Kidney (tissue), 14 donors: ENCODE measurements around the gene SEZ6L2. TPM values are rescaled to one million over a fixed set of nuclear protein-coding genes. Genes with fewer than 3 reads are reported as not detected.
"Not testable (repeated sequence)": the region's sequence is repeated elsewhere in the genome, so short reads cannot be mapped to it uniquely, and the experiment has no call there.

ENCODE experiments used
- DNase-seq, 5 donors: peaks; one replicate each; pipeline ENCODE4 v3.0.0-alpha.2; 2013 to 2020
- FAIRE-seq: peaks from 2 replicates; lab custom pipeline; 2012; peaks lifted over from hg19 to GRCh38; lab: Jason Lieb, UNC
- H3K27ac ChIP-seq, 2 donors: one replicate each; pipeline ENCODE4 v1.7.0; 2013; ENCODE audit warnings: low read depth in 2 of 2, low read length in 2 of 2, inconsistent platforms in 1 of 2
- H3K27me3 ChIP-seq: one replicate; pipeline ENCODE4 v1.7.1; 2013; ENCODE audit warnings: low read length, inconsistent platforms; ENCODE audit not compliant: control insufficient read depth, insufficient read depth
- H3K36me3 ChIP-seq, 3 donors: one replicate each; pipeline versions ENCODE4 v1.7.0 to v1.7.1; 2013; ENCODE audit warnings: low read length in 3 of 3, control low read depth in 1 of 3, inconsistent platforms in 1 of 3; ENCODE audit not compliant: insufficient read depth in 3 of 3, control insufficient read depth in 2 of 3
- H3K4me1 ChIP-seq, 3 donors: one replicate each; pipeline versions ENCODE4 v1.7.0 to v1.7.1; 2013; ENCODE audit warnings: low read length in 3 of 3, inconsistent platforms in 1 of 3, low read depth in 1 of 3; ENCODE audit not compliant: control insufficient read depth in 2 of 3, insufficient read depth in 2 of 3
- H3K4me3 ChIP-seq, 3 donors: one replicate each; pipeline versions ENCODE4 v1.7.0 to v1.8.1; 2013; ENCODE audit warnings: low read length in 3 of 3, control low read depth in 1 of 3, inconsistent platforms in 1 of 3
- H3K9ac ChIP-seq, 3 donors: one replicate each; pipeline versions ENCODE4 v1.7.0 to v1.7.1; 2013; ENCODE audit warnings: low read length in 3 of 3, control low read depth in 1 of 3, inconsistent platforms in 1 of 3
- H3K9me3 ChIP-seq, 3 donors: one replicate each; pipeline versions ENCODE4 v1.7.0 to v1.7.1; 2013; ENCODE audit warnings: low read length in 3 of 3, control low read depth in 1 of 3, inconsistent platforms in 1 of 3; ENCODE audit not compliant: control insufficient read depth in 2 of 3, insufficient read depth in 1 of 3
- CTCF ChIP-seq: IDR thresholded peaks from 3 replicates; pipeline ENCODE4 v1.5.1; 2012; ENCODE audit warnings: mild to moderate bottlenecking, moderate library complexity, borderline replicate concordance; ENCODE audit not compliant: insufficient read depth; ENCODE audit errors: extremely low read depth
- intact Hi-C: fragments of 100-400 bp; cut with DNase I; formaldehyde crosslinking; loops from one replicate; pipeline ENCODE4 v1.11.1; 2022
- polyA plus RNA-seq: library from polyadenylated mRNA; stranded (reverse); fragments of 350-450 nt; fragmentation: Illumina TruSeq; extraction: RNeasy Lipid Tissue Mini Kit (QIAGEN cat#74804); gene quantifications from one replicate; pipeline ENCODE4 v1.2.3, GENCODE V29; 2014; ENCODE audit warnings: low read depth, low replicate concordance; ENCODE audit not compliant: insufficient read depth
- total RNA-seq: library from RNA; stranded (reverse); fragmentation: NEBNext Ultra II Directional; extraction: Animal tissue kit (Norgen Biotek cat#: 25700); gene quantifications from one replicate; pipeline ENCODE4 v1.2.1, GENCODE V29; 2021
- donor health status: control.
- donor health status: control.
- donor health status: control.
- donor health status: control.
- donor health status: control.
- donor health status: DM: yes; HTN: yes; CAD: no.
- donor health status: Normal renal cell carcinoma (clear cell type).

Gene SEZ6L2
- total and polyA plus RNA-seq, 2 donors from 2014 or later, result 9.1 to 32.4 TPM

GRCh38 chr16:29911676-29912010, 12.3 kb upstream of the SEZ6L2 start:
- no peaks in the 10 kb centered on the region for H3K27me3 ChIP-seq
- intact Hi-C loops, result no loop called here
- no peak overlapping the region for H3K9ac ChIP-seq
- H3K9me3 ChIP-seq, result no peaks in the 10 kb centered on the region
- no peaks in the 10 kb centered on the region for H3K4me1 ChIP-seq
- DNase-seq, result no peak
- no peak overlapping the region for H3K4me3 ChIP-seq
- no peak for FAIRE-seq
- no peaks in the 10 kb centered on the region for H3K36me3 ChIP-seq
- TF ChIP-seq CTCF, result no peak
- H3K27ac ChIP-seq, result no peak overlapping the region

DNA sequence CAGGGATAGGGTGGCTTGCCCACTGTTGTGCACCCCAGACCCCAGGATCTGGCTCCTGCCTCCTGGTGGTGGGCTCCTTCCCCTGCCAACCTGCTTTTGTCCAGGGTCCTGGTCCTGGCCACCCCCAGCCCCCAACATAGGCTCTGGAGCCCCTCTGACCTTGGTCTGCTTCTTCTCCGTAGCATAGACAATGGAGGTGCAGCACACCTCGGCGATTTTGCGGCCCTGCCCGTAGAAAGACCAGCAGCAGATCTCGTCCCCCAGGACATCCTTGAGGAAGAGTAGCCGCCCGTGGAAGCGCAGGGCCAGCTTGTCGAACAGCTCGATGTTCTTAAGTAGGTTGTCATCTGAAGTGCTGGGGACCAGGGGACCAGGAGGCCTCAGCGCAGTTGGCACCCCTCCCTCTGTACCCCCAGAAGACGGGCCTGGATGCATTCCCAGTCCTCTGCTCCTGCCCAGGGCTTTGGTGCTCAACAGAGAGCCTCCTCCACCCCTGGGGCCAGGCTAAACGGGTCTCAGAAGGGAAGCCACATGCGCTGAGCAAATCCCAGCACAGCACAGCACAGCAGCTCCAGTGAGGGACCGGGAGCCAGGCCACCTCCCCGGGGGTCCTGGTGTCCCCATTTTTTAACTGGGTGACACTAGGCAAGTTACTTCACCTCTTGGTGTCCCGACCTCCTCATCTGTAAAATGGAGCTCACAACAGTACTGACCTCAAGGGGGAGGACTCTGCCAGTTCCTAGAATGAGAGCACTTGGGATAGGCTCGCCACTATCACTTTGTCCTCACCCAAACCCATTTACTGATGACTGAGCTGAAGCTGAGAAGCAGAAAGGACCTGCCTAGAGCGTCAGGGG, 11.7 kb upstream of the SEZ6L2 start:
- no peak overlapping the region for H3K27ac ChIP-seq
- TF ChIP-seq CTCF, result no peak
- no peaks in the 10 kb centered on the region for H3K4me1 ChIP-seq
- no peak overlapping the region for H3K9ac ChIP-seq
- no peaks in the 10 kb centered on the region for H3K36me3 ChIP-seq
- H3K9me3 ChIP-seq, result no peaks in the 10 kb centered on the region
- H3K4me3 ChIP-seq, result no peak overlapping the region
- intact Hi-C loops, result no loop called here
- FAIRE-seq (no peak), DNase-seq (no peak)
- no peaks in the 10 kb centered on the region for H3K27me3 ChIP-seq

- DNase-seq, intact Hi-C loops: not testable (repeated sequence)
These were observed 10.5 kb upstream of the SEZ6L2 start for GRCh38 chr16:29909851-29910250.

DNA sequence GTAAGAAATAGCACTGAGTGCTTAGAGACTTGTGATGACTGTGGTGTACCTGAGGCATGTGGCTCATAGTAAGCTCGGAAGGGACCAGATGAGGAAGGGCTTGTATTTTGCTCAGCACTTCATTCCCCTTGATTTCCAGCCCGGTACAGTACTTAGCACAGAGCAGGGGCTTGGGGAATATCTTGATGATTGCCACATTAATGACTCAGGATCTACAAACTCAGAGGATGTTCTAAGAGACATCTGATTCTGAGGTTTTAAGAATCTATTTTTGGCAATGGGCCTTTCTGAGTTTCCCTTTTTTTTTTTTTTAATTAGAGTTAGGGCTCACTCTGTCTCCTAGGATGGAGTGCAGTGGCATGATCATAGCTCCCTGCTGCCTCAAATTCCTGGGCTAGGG, 10.0 kb upstream of the SEZ6L2 start:
- H3K9me3 ChIP-seq, result no peaks in the 10 kb centered on the region
- no peak for TF ChIP-seq CTCF
- DNase-seq, result no peak
- no peak for FAIRE-seq
- H3K27ac ChIP-seq, result no peak overlapping the region
- H3K4me1 ChIP-seq, result no peaks in the 10 kb centered on the region
- intact Hi-C loops, result no loop called here
- no peak overlapping the region for H3K4me3 ChIP-seq
- H3K27me3 ChIP-seq, result no peaks in the 10 kb centered on the region
- H3K36me3 ChIP-seq, result no peaks in the 10 kb centered on the region
- no peak overlapping the region for H3K9ac ChIP-seq

More at GRCh38 chr16:29909851-29910250, 10.5 kb upstream of the SEZ6L2 start:
- H3K36me3 ChIP-seq, FAIRE-seq, H3K27ac ChIP-seq, H3K9me3 ChIP-seq, H3K9ac ChIP-seq, H3K4me3 ChIP-seq, H3K4me1 ChIP-seq, H3K27me3 ChIP-seq: not testable (repeated sequence)
